Measurements from ENCODE around the gene CDH23.

DNA sequence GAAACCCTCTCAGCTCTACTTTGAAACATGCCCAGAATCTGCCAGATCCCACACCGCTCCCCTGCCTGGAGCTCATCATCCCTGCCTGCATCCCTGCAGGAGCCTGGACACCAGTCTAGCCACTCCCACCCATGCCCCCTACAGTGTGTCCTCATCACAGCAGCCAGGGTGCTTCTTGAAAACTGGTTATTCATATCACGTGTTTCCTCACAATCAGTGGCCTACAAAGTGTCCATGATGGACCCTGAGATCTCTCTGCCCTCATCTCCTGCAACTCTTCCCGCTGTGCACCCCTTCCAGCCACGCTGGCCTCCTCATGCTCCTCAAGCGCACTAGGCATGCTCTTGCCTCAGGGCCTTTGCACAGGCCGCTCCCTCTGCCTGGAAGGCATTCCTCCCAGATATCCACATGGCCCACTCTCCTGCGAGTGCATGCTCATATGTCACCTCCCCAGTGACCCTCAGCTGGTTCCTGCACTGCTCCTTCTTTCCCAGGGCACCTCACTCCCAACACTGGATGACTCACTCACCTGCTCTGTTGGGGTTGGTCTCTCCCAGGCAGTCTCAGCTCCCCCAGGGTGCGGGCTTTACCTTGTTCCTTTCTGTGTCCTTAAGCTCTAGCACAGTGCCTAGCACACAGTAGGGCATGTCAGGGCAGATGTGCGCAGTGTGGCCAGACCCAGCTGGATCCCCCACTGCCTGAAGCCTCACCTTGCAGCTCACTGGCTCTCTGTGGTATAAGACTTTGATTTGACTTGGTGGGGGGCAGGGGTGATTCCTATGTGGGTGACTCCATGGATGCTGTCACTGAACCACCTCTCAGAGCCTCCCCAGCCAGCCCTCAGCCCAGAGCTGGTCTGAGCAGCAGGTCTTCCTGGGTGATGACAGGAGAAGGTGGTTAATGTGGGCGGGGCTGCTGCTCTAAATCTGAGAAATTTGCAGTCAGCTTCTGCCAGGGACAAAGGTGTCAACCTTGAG is 37.3 kb downstream of the CDH23 start:
- TF ChIP-seq, protein P1, sequence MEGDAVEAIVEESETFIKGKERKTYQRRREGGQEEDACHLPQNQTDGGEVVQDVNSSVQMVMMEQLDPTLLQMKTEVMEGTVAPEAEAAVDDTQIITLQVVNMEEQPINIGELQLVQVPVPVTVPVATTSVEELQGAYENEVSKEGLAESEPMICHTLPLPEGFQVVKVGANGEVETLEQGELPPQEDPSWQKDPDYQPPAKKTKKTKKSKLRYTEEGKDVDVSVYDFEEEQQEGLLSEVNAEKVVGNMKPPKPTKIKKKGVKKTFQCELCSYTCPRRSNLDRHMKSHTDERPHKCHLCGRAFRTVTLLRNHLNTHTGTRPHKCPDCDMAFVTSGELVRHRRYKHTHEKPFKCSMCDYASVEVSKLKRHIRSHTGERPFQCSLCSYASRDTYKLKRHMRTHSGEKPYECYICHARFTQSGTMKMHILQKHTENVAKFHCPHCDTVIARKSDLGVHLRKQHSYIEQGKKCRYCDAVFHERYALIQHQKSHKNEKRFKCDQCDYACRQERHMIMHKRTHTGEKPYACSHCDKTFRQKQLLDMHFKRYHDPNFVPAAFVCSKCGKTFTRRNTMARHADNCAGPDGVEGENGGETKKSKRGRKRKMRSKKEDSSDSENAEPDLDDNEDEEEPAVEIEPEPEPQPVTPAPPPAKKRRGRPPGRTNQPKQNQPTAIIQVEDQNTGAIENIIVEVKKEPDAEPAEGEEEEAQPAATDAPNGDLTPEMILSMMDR (IDR thresholded peaks at IDR 0.05), result no peak
- TF ChIP-seq ZFX (IDR thresholded peaks at IDR 0.05; ENCODE audit: borderline replicate concordance), result no peak

Measured in 22Rv1 (cell line).